EL (cell line): Measurements from ENCODE around the gene MYB.
"Not testable (repeated sequence)": the region's sequence is repeated elsewhere in the genome, so short reads cannot be mapped to it uniquely, and the experiment has no call there.

Experiments used
- DNase-seq: peaks from one replicate; pipeline ENCODE4 v3.0.0-alpha.2; 2016

The MYB gene

GRCh38 chr6:135224037-135224647 is 43.0 kb downstream of the MYB start:
- no peak for DNase-seq

GRCh38 chr6:135225911-135226310 is 44.8 kb downstream of the MYB start:
- no peak for DNase-seq

GRCh38 chr6:135226537-135226936 is 45.4 kb downstream of the MYB start:
- no peak for DNase-seq

- DNase-seq, result no peak
Observed at GRCh38 chr6:135227349-135227748, 46.2 kb downstream of the MYB start.

GRCh38 chr6:135227758-135228157 is 46.6 kb downstream of the MYB start:
- no peak for DNase-seq

- DNase-seq, result no peak
Observed at GRCh38 chr6:135228486-135228885, 47.4 kb downstream of the MYB start.

- no peak for DNase-seq
Observed at GRCh38 chr6:135229996-135230395, 48.9 kb downstream of the MYB start.

- no peak for DNase-seq
Observed at GRCh38 chr6:135230711-135231468, 49.8 kb downstream of the MYB start.

GRCh38 chr6:135231469-135231844 is 50.3 kb downstream of the MYB start:
- DNase-seq, result peak; percentile 29

GRCh38 chr6:135233686-135234491 is 52.8 kb downstream of the MYB start:
- DNase-seq, result no peak

GRCh38 chr6:135234492-135234780 is 53.3 kb downstream of the MYB start:
- no peak for DNase-seq

GRCh38 chr6:135235716-135236115 is 54.6 kb downstream of the MYB start:
- DNase-seq, result no peak

GRCh38 chr6:135236319-135236718 is 55.2 kb downstream of the MYB start:
- no peak for DNase-seq

- DNase-seq, result no peak
Observed at GRCh38 chr6:135236732-135237131, 55.6 kb downstream of the MYB start.

- no peak for DNase-seq
Observed at GRCh38 chr6:135240711-135241110, 59.6 kb downstream of the MYB start.

GRCh38 chr6:135243871-135244796 is 63.0 kb downstream of the MYB start:
- DNase-seq, result no peak

GRCh38 chr6:135244805-135245204 is 63.7 kb downstream of the MYB start:
- no peak for DNase-seq

- not testable (repeated sequence) for DNase-seq
Observed at GRCh38 chr6:135246412-135247012, 65.4 kb downstream of the MYB start.

GRCh38 chr6:135250234-135250633 is 69.1 kb downstream of the MYB start:
- DNase-seq, result peak; percentile 17

- no peak for DNase-seq
Observed at GRCh38 chr6:135250751-135251497, 69.8 kb downstream of the MYB start.

- DNase-seq, result peak; percentile 61
Observed at GRCh38 chr6:135251498-135252441, 70.7 kb downstream of the MYB start.
